Measurements from ENCODE around the gene IL12RB2. TPM values are rescaled to one million over a fixed set of nuclear protein-coding genes. Genes with fewer than 3 reads are reported as not detected.
A peak's percentile ranks its signal among the peaks of the same experiment; 100 is the strongest.

IL12RB2 gene
- total and polyA plus RNA-seq, 2 donors (not counting 1 experiment from before 2014, with no cell fraction given) = 0.01 TPM; not detected in 1

- Histone ChIP-seq H3K79me2 (ENCODE audit: control insufficient read depth, insufficient read depth, low read length) (no peaks in the 10 kb centered on the region), H3K9ac (ENCODE audit: insufficient read depth, low read length) (no peak overlapping the region), H4K20me1 (ENCODE audit: control insufficient read depth, extremely low read depth, insufficient read depth, low read length) (no peaks in the 10 kb centered on the region), H2AFZ (ENCODE audit: low read length) (no peak overlapping the region), H3K36me3 (ENCODE audit: control insufficient read depth, insufficient read depth, low read length) (no peaks in the 10 kb centered on the region), H3K27me3 (ENCODE audit: control insufficient read depth, insufficient read depth, low read length) (no peaks in the 10 kb centered on the region), H3K4me3 (replicated peaks in 1 of 4; ENCODE audit: control extremely low read depth in 1 of 4, insufficient read depth in 1 of 4, low read depth in 3 of 4, low read length in 4 of 4) (no peak overlapping the region), H3K9me3 (ENCODE audit: control insufficient read depth, insufficient read depth, low read depth, low read length) (no peaks in the 10 kb centered on the region), H3K4me2 (ENCODE audit: extremely low read depth, insufficient read depth, low read length) (no peak overlapping the region), H3K27ac (ENCODE audit: insufficient read depth, low read length) (no peak overlapping the region), H3K4me1 (ENCODE audit: control insufficient read depth, extremely low read depth, insufficient read depth, low read length) (no peaks in the 10 kb centered on the region)
- TF ChIP-seq EZH2 (IDR thresholded peaks at IDR 0.05; ENCODE audit: low read length, missing control alignments) = no peak
- no peak for TF ChIP-seq CTCF (conservative IDR thresholded peaks at IDR 0.05 in 1 of 2, IDR thresholded peaks at IDR 0.05 in 1 of 2; ENCODE audit: low read depth in 1 of 2, low read length in 2 of 2)
- DNase-seq (ENCODE audit: low read depth in 2 of 2) = peak in 1 of 2 donors; percentile 67
Observed at GRCh38 chr1:67285780-67286488, 21.7 kb upstream of the IL12RB2 start.

GRCh38 chr1:67290236-67290635, 17.4 kb upstream of the IL12RB2 start:
- H2AFZ ChIP-seq (ENCODE audit: low read length) = no peak overlapping the region
- no peaks in the 10 kb centered on the region for H3K4me1 ChIP-seq (ENCODE audit: control insufficient read depth, extremely low read depth, insufficient read depth, low read length)
- H3K27me3 ChIP-seq (ENCODE audit: control insufficient read depth, insufficient read depth, low read length) = no peaks in the 10 kb centered on the region
- no peak overlapping the region for H3K9ac ChIP-seq (ENCODE audit: insufficient read depth, low read length)
- no peak for DNase-seq (ENCODE audit: low read depth in 2 of 2)
- H3K4me2 ChIP-seq (ENCODE audit: extremely low read depth, insufficient read depth, low read length) = no peak overlapping the region
- H3K4me3 ChIP-seq (replicated peaks in 1 of 4; ENCODE audit: control extremely low read depth in 1 of 4, insufficient read depth in 1 of 4, low read depth in 3 of 4, low read length in 4 of 4) = no peak overlapping the region
- no peaks in the 10 kb centered on the region for H3K36me3 ChIP-seq (ENCODE audit: control insufficient read depth, insufficient read depth, low read length)
- H3K9me3 ChIP-seq (ENCODE audit: control insufficient read depth, insufficient read depth, low read depth, low read length) = no peaks in the 10 kb centered on the region
- no peaks in the 10 kb centered on the region for H3K79me2 ChIP-seq (ENCODE audit: control insufficient read depth, insufficient read depth, low read length)
- H4K20me1 ChIP-seq (ENCODE audit: control insufficient read depth, extremely low read depth, insufficient read depth, low read length) = no peaks in the 10 kb centered on the region
- H3K27ac ChIP-seq (ENCODE audit: insufficient read depth, low read length) = no peak overlapping the region
- TF ChIP-seq EZH2 (IDR thresholded peaks at IDR 0.05; ENCODE audit: low read length, missing control alignments) (no peak), CTCF (conservative IDR thresholded peaks at IDR 0.05 in 1 of 2, IDR thresholded peaks at IDR 0.05 in 1 of 2; ENCODE audit: low read depth in 1 of 2, low read length in 2 of 2) (no peak)

- H3K4me2 ChIP-seq (ENCODE audit: extremely low read depth, insufficient read depth, low read length) = no peak overlapping the region
- no peak overlapping the region for H2AFZ ChIP-seq (ENCODE audit: low read length)
- no peak overlapping the region for H3K27ac ChIP-seq (ENCODE audit: insufficient read depth, low read length)
- H3K27me3 ChIP-seq (ENCODE audit: control insufficient read depth, insufficient read depth, low read length) = no peaks in the 10 kb centered on the region
- no peaks in the 10 kb centered on the region for H3K79me2 ChIP-seq (ENCODE audit: control insufficient read depth, insufficient read depth, low read length)
- no peaks in the 10 kb centered on the region for H3K9me3 ChIP-seq (ENCODE audit: control insufficient read depth, insufficient read depth, low read depth, low read length)
- TF ChIP-seq EZH2 (IDR thresholded peaks at IDR 0.05; ENCODE audit: low read length, missing control alignments) = no peak
- TF ChIP-seq CTCF (conservative IDR thresholded peaks at IDR 0.05 in 1 of 2, IDR thresholded peaks at IDR 0.05 in 1 of 2; ENCODE audit: low read depth in 1 of 2, low read length in 2 of 2) = no peak
- no peak for DNase-seq (ENCODE audit: low read depth in 2 of 2)
- no peak overlapping the region for H3K4me3 ChIP-seq (replicated peaks in 1 of 4; ENCODE audit: control extremely low read depth in 1 of 4, insufficient read depth in 1 of 4, low read depth in 3 of 4, low read length in 4 of 4)
- H3K4me1 ChIP-seq (ENCODE audit: control insufficient read depth, extremely low read depth, insufficient read depth, low read length) = no peaks in the 10 kb centered on the region
- H3K9ac ChIP-seq (ENCODE audit: insufficient read depth, low read length) = no peak overlapping the region
- no peaks in the 10 kb centered on the region for H4K20me1 ChIP-seq (ENCODE audit: control insufficient read depth, extremely low read depth, insufficient read depth, low read length)
- H3K36me3 ChIP-seq (ENCODE audit: control insufficient read depth, insufficient read depth, low read length) = no peaks in the 10 kb centered on the region
Observed at GRCh38 chr1:67294836-67295617, 12.6 kb upstream of the IL12RB2 start.
